GM23338 (cell line): Measurements from ENCODE around the gene DCAF6.

ENCODE experiments used
- CTCF ChIP-seq, 2 experiments: fragments of 200-600 bp in 1 of 2; sonication (generic) in 1 of 2; conservative IDR thresholded peaks; 2 replicates each; pipeline versions ENCODE4 v1.5.1 to v1.6.1; 2016 to 2017; ENCODE audit warnings: antibody characterized with exemption in 2 of 2, low read depth in 2 of 2, mild to moderate bottlenecking in 2 of 2, moderate library complexity in 1 of 2
- EZH2 ChIP-seq: fragments of 200-600 bp; sonication (generic); IDR thresholded peaks from one replicate; pipeline ENCODE4 v1.8.0; 2017; ENCODE audit warnings: antibody characterized with exemption, mild to moderate bottlenecking, low read depth; ENCODE audit not compliant: unreplicated experiment
- EZH2phosphoT487 ChIP-seq: fragments of 200-600 bp; sonication (generic); IDR thresholded peaks from one replicate; pipeline ENCODE4 v1.8.1; 2018; ENCODE audit warnings: antibody characterized with exemption; ENCODE audit not compliant: unreplicated experiment
- POLR2AphosphoS5 ChIP-seq: IDR thresholded peaks from 2 replicates; pipeline ENCODE4 v1.6.1; 2016; ENCODE audit warnings: antibody characterized with exemption, low read depth
- REST ChIP-seq: IDR thresholded peaks from one replicate; pipeline ENCODE4 v1.6.1; 2018; ENCODE audit warnings: antibody characterized with exemption; ENCODE audit not compliant: unreplicated experiment

DNA sequence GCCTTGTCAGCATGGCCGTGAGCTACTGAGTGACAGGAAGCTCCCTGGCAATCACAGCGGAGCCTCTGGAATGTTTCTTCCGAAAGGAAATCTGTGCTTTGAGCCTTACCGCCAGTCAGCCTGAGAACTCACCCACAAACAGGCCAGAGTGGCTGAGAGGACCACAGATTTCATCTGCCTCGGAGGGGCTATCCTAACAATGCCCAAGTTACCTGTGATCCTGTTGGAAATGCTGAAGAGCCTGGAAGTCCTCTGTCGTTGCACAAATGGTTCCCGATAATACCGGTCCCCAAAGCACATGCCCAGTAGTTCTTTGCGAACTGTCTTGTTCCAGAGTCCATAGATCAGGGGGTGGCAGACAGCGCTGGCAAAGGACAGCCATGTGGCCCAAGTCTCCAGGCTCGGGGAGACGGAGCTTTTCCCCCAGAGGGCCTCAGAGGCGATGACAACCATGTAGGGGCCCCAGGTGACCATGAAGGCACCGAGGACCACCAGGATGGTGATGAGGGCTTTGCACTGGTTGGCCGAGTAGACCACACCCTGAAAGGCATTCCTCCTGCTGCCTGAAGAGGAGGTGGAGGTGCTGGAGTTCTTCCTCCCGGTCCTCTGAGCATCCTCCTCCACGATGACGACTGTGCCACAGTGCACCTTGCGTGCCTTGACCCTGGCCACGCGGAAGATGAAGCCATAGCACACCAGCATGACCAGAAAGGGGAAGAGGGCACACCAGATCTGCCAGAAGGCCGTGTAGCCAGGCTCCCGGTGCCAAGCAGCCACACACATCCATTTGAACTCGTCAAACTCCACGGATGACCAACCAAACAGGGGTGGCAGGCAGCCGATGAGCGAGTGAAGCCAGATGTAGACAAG lies 160.0 kb downstream of the DCAF6 start:
- TF ChIP-seq CTCF (conservative IDR thresholded peaks at IDR 0.05; ENCODE audit: low read depth in 2 of 2) (no peak), EZH2 (no peak), POLR2AphosphoS5 (no peak), REST (no peak), EZH2phosphoT487 (no peak)
